Measurements from ENCODE around the gene PHKG1. TPM values are rescaled to one million over a fixed set of nuclear protein-coding genes. Genes with fewer than 3 reads are reported as not detected.

Gene PHKG1
- total and polyA plus RNA-seq, 2 of the 4 experiments (the other 2 are of a cell fraction) = 0.62 to 0.72 TPM

DNA sequence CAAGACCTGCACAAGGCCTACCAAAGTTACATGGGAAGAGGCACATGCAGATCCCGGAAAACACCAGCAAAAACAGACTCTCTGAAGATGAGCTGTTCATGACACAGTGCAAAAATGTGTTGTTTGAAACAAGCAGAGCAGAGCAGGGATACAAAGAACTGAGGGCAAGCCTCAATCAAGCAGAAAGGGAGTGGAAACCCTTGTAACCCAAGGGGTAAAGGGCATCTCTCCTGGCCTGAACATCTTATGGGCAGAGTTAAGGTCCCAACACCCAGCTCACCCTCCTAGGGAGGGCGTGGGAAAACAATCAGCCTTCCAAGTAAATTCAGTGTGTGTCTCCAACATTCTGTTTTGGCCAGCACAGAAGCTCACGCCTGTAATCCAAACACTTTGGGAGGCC is 52.0 kb downstream of the PHKG1 start:
- POLR2A ChIA-PET (ENCODE audit: unreplicated experiment) = no interaction called here
- CTCF ChIA-PET = no interaction called here
- no CpG with 5 or more reads among the region's 3 CpGs for WGBS, 2 experiments (ENCODE audit: extremely low coverage in 2 of 2, insufficient read length in 1 of 2)

More for the DNA sequence above, 52.0 kb downstream of the PHKG1 start:
- DNase-seq = peak; percentile 28
- no TSS peak for BruUV-seq (replicated peaks)
- no peaks in the 10 kb centered on the region for H3K9me3 ChIP-seq (ENCODE audit: control insufficient read depth, insufficient read depth, low read length)
- TF ChIP-seq NFE2L2 (IDR thresholded peaks at IDR 0.05; ENCODE audit: low read depth, low read length) = no peak
- no peak for TF ChIP-seq BHLHE40 (IDR thresholded peaks at IDR 0.05; ENCODE audit: low read depth, low read length)
- TF ChIP-seq RAD21 (IDR thresholded peaks at IDR 0.05; ENCODE audit: low read length) = no peak
- TF ChIP-seq, protein P1, sequence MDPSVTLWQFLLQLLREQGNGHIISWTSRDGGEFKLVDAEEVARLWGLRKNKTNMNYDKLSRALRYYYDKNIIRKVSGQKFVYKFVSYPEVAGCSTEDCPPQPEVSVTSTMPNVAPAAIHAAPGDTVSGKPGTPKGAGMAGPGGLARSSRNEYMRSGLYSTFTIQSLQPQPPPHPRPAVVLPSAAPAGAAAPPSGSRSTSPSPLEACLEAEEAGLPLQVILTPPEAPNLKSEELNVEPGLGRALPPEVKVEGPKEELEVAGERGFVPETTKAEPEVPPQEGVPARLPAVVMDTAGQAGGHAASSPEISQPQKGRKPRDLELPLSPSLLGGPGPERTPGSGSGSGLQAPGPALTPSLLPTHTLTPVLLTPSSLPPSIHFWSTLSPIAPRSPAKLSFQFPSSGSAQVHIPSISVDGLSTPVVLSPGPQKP (IDR thresholded peaks at IDR 0.05; ENCODE audit: borderline replicate concordance, low read depth, low read length) = no peak
- TF ChIP-seq MAZ (IDR thresholded peaks at IDR 0.05; ENCODE audit: borderline replicate concordance, low read depth, low read length) = no peak
- TF ChIP-seq MAFK (IDR thresholded peaks at IDR 0.05; ENCODE audit: low read depth, low read length) = no peak
- no peak for TF ChIP-seq CEBPB (IDR thresholded peaks at IDR 0.05; ENCODE audit: low read depth, low read length)
- TF ChIP-seq, protein P2, sequence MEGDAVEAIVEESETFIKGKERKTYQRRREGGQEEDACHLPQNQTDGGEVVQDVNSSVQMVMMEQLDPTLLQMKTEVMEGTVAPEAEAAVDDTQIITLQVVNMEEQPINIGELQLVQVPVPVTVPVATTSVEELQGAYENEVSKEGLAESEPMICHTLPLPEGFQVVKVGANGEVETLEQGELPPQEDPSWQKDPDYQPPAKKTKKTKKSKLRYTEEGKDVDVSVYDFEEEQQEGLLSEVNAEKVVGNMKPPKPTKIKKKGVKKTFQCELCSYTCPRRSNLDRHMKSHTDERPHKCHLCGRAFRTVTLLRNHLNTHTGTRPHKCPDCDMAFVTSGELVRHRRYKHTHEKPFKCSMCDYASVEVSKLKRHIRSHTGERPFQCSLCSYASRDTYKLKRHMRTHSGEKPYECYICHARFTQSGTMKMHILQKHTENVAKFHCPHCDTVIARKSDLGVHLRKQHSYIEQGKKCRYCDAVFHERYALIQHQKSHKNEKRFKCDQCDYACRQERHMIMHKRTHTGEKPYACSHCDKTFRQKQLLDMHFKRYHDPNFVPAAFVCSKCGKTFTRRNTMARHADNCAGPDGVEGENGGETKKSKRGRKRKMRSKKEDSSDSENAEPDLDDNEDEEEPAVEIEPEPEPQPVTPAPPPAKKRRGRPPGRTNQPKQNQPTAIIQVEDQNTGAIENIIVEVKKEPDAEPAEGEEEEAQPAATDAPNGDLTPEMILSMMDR (conservative IDR thresholded peaks at IDR 0.05; ENCODE audit: low read depth, low read length) = no peak
- TF ChIP-seq, protein P3, sequence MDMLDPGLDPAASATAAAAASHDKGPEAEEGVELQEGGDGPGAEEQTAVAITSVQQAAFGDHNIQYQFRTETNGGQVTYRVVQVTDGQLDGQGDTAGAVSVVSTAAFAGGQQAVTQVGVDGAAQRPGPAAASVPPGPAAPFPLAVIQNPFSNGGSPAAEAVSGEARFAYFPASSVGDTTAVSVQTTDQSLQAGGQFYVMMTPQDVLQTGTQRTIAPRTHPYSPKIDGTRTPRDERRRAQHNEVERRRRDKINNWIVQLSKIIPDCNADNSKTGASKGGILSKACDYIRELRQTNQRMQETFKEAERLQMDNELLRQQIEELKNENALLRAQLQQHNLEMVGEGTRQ (IDR thresholded peaks at IDR 0.05; ENCODE audit: low read depth, low read length) = no peak
- TF ChIP-seq RFX5 (IDR thresholded peaks at IDR 0.05; ENCODE audit: low read depth, low read length) = no peak
- no peak for TF ChIP-seq MXI1 (IDR thresholded peaks at IDR 0.05; ENCODE audit: borderline replicate concordance, low read depth, low read length)
- no peak for TF ChIP-seq RCOR1 (IDR thresholded peaks at IDR 0.05; ENCODE audit: insufficient replicate concordance, low read length)
- peak overlapping the region; percentile 52; the same call in 1 of the 2 replicates for H3K27ac ChIP-seq (ENCODE audit: insufficient read depth, low read length)
- peak overlapping the region; percentile 3 for H2AK9ac ChIP-seq (replicated peaks; ENCODE audit: low read depth, low read length, poor library complexity)
- H3K14ac ChIP-seq (replicated peaks; ENCODE audit: low read depth, low read length) = no peak overlapping the region; the same call in 1 of the 2 replicates
- intact Hi-C loops (cut with micrococcal nuclease) = no loop called here
- H3K23ac ChIP-seq (ENCODE audit: low read depth, low read length) = no peak overlapping the region
- no peak overlapping the region; a peak in 1 of 4 replicates for H4K8ac ChIP-seq (ENCODE audit: low read depth in 2 of 2, low read length in 2 of 2)
- H2AFZ ChIP-seq (replicated peaks; ENCODE audit: low read length, poor library complexity) = peak overlapping the region; percentile 75
- H3K4me2 ChIP-seq (ENCODE audit: low read depth, low read length) = no peak overlapping the region
- H3K36me3 ChIP-seq (ENCODE audit: control insufficient read depth, insufficient read depth, low read length) = peaks cover 3% of the 10 kb centered on the region; the same call in 1 of the 2 replicates
- peaks cover under 1 to 5% of the 10 kb centered on the region in 2 experiments for H3K79me1 ChIP-seq (ENCODE audit: low read depth in 1 of 2, low read length in 2 of 2)
- no peak overlapping the region for H3K4me3 ChIP-seq (ENCODE audit: insufficient read depth, low read depth, low read length)
- H4K91ac ChIP-seq (ENCODE audit: insufficient read depth, low read depth, low read length) = no peak overlapping the region; the same call in 1 of the 2 replicates
- peak; percentile 61 for ATAC-seq (ENCODE audit: low read depth)
- peaks cover 2% of the 10 kb centered on the region; the same call in 1 of the 2 replicates for H3K4me1 ChIP-seq (ENCODE audit: control insufficient read depth, insufficient read depth, low read length)
- H3K9me1 ChIP-seq (ENCODE audit: insufficient read depth, low read length) = peaks cover 4% of the 10 kb centered on the region
- H2AK5ac ChIP-seq (ENCODE audit: low read depth, low read length) = no peak overlapping the region
- no peaks in the 10 kb centered on the region for H3K27me3 ChIP-seq (ENCODE audit: control insufficient read depth, insufficient read depth, low read length)
- no peak overlapping the region for H3K56ac ChIP-seq (ENCODE audit: extremely low read depth, insufficient read depth, low read length)
- H2BK120ac ChIP-seq (ENCODE audit: low read depth, low read length) = no peak overlapping the region
- in situ Hi-C loops (cut with MboI; ENCODE audit: low sequenced_read_pairs) = no loop called here
- dilution Hi-C loops (cut with HindIII; ENCODE audit: low sequenced_read_pairs, unreplicated experiment) = no loop called here
- no peak overlapping the region; the same call in 2 of the 3 replicates for H2BK15ac ChIP-seq (ENCODE audit: low read depth, low read length)
- H2BK20ac ChIP-seq (ENCODE audit: low read depth, low read length) = 0 out of 2 replicates have a peak overlapping the region, but pooled peaks have one; percentile 9
- H3K9ac ChIP-seq (ENCODE audit: low read depth, low read length) = no peak overlapping the region; the same call in 1 of the 2 replicates
- no peak overlapping the region for H3K4ac ChIP-seq (ENCODE audit: low read depth, low read length)
- H4K5ac ChIP-seq (ENCODE audit: low read depth, low read length) = peak overlapping the region; percentile 60; the same call in 1 of the 2 replicates
- H2BK5ac ChIP-seq (ENCODE audit: low read depth, low read length, poor library complexity, severe bottlenecking) = peak overlapping the region; percentile 50
- H3K18ac ChIP-seq (ENCODE audit: low read depth, low read length) = peak overlapping the region; percentile 46; the same call in 1 of the 2 replicates
- no peaks in the 10 kb centered on the region; the same call in 1 of the 2 replicates for H4K20me1 ChIP-seq (ENCODE audit: insufficient read depth, low read length)
